PC-9 (cell line): ENCODE results near the gene SLC26A3. TPM values are rescaled to one million over a fixed set of nuclear protein-coding genes. Genes with fewer than 3 reads are reported as not detected.
A peak's percentile ranks its signal among the peaks of the same experiment; 100 is the strongest.

Experiments used
- BruUV-seq: library from RNA; stranded (reverse); fragments of 400-500 nt; replicated peaks from 2 replicates; lab custom pipeline; 2021; lab: Mats Ljungman, UMichigan
- CTCF ChIA-PET: fragments of 300-600 bp; sonication (Branson Sonifier 250); formaldehyde crosslinking; loops from one replicate; lab custom pipeline; 2022; ENCODE audit warnings: antibody characterized with exemption; lab: Charles Lee
- POLR2A ChIA-PET: fragments of 300-600 bp; sonication (Branson Sonifier 250); formaldehyde crosslinking; loops from one replicate; lab custom pipeline; 2022; ENCODE audit warnings: antibody characterized with exemption; ENCODE audit not compliant: unreplicated experiment; lab: Charles Lee
- DNase-seq, 2 experiments: peaks; one replicate each; pipeline versions ENCODE4 v3.0.0 to v3.0.0-alpha.2; 2015 to 2022; ENCODE audit warnings: mixed read lengths in 1 of 2
- H2AFZ ChIP-seq: fragments of 200-600 bp; sonication (generic); 2 replicates; pipeline ENCODE4 v1.8.1; 2017; ENCODE audit warnings: antibody characterized with exemption
- H3F3A ChIP-seq: fragments of 200-600 bp; sonication (generic); 2 replicates; pipeline ENCODE4 v1.8.1; 2017; ENCODE audit warnings: antibody characterized with exemption, mild to moderate bottlenecking, low read depth; ENCODE audit not compliant: insufficient read depth
- H3K27ac ChIP-seq: fragments of 200-600 bp; sonication (generic); 2 replicates; pipeline ENCODE4 v1.6.1; 2016; ENCODE audit warnings: mixed run types
- H3K27me3 ChIP-seq: fragments of 200-600 bp; sonication (generic); 2 replicates; pipeline ENCODE4 v1.6.1; 2016; ENCODE audit warnings: low read depth, mixed run types; ENCODE audit not compliant: insufficient read depth
- H3K36me3 ChIP-seq: fragments of 200-600 bp; sonication (generic); 2 replicates; pipeline ENCODE4 v1.6.1; 2016; ENCODE audit warnings: low read depth, mixed run types
- H3K4me1 ChIP-seq: fragments of 200-600 bp; sonication (generic); replicated peaks from 2 replicates; pipeline ENCODE4 v1.6.1; 2016; ENCODE audit warnings: mixed run types; ENCODE audit not compliant: insufficient read depth
- H3K4me2 ChIP-seq: fragments of 200-600 bp; sonication (generic); 2 replicates; pipeline ENCODE4 v1.6.1; 2017; ENCODE audit warnings: mixed run types
- H3K4me3 ChIP-seq: fragments of 200-600 bp; sonication (generic); 2 replicates; pipeline ENCODE4 v1.6.1; 2016; ENCODE audit warnings: mixed run types
- H3K79me2 ChIP-seq: fragments of 200-600 bp; sonication (generic); 2 replicates; pipeline ENCODE4 v1.6.1; 2017; ENCODE audit warnings: low read depth, mixed run types
- H3K9me2 ChIP-seq: fragments of 200-600 bp; sonication (generic); 2 replicates; pipeline ENCODE4 v1.8.1; 2017; ENCODE audit warnings: mild to moderate bottlenecking; ENCODE audit not compliant: insufficient read depth
- H3K9me3 ChIP-seq: fragments of 200-600 bp; sonication (generic); 2 replicates; pipeline ENCODE4 v1.8.1; 2016; ENCODE audit warnings: low read depth; ENCODE audit not compliant: insufficient read depth
- H4K20me1 ChIP-seq: fragments of 200-600 bp; sonication (generic); 2 replicates; pipeline ENCODE4 v1.8.1; 2017; ENCODE audit not compliant: insufficient read depth
- CTCF ChIP-seq: fragments of 200-600 bp; sonication (generic); conservative IDR thresholded peaks from 2 replicates; pipeline ENCODE4 v1.6.1; 2017; ENCODE audit warnings: mixed run types, antibody characterized with exemption, mild to moderate bottlenecking, moderate library complexity
- EZH2 ChIP-seq: fragments of 200-600 bp; sonication (generic); IDR thresholded peaks from 2 replicates; pipeline ENCODE4 v1.8.0; 2017; ENCODE audit warnings: antibody characterized with exemption, low read depth
- intact Hi-C: fragments of 100-400 bp; cut with micrococcal nuclease; formaldehyde crosslinking; loops from one replicate; pipeline ENCODE4 v1.10.0; 2022; ENCODE audit not compliant: unreplicated experiment
- total RNA-seq: library from RNA; stranded (reverse); gene quantifications from 2 replicates; pipeline ENCODE4 v1.2.3, GENCODE V29; 2021

The SLC26A3 gene
- total RNA-seq, 1 experiment from 2014 or later = not detected

- H3K9me3 ChIP-seq = no peaks in the 10 kb centered on the region
- H2AFZ ChIP-seq = no peak overlapping the region
- no peaks in the 10 kb centered on the region for H3K27me3 ChIP-seq
- ChIA-PET POLR2A (interaction anchor here (0.6 kb wide), 2 partner anchors 84 to 940 kb away, joined by 3 to 9 read pairs; no protein-coding TSS in a partner anchor), CTCF (interaction anchor here (0.6 to 1.5 kb wide), 4 partner anchors 12 to 261 kb away, joined by 3 to 4 read pairs (median 3); no protein-coding TSS in a partner anchor)
- no peaks in the 10 kb centered on the region for H3K36me3 ChIP-seq
- no peak overlapping the region for H3K4me2 ChIP-seq
- no peak for TF ChIP-seq EZH2
- TF ChIP-seq CTCF = peak; percentile 86
- H3K9me2 ChIP-seq = no peaks in the 10 kb centered on the region
- H3K27ac ChIP-seq = no peak overlapping the region
- no peaks in the 10 kb centered on the region for H3K4me1 ChIP-seq
- H3K4me3 ChIP-seq = no peak overlapping the region
- no peaks in the 10 kb centered on the region for H3F3A ChIP-seq
- H3K79me2 ChIP-seq = no peaks in the 10 kb centered on the region
- no TSS peak for BruUV-seq
- DNase-seq = peak; percentile 45 to 73
- intact Hi-C loops = loop anchor here (1.0 to 10.0 kb wide), 7 partner anchors 145 to 1550 kb away; partner anchors contain the start of gene BCAP29
- no peaks in the 10 kb centered on the region for H4K20me1 ChIP-seq
Measured at GRCh38 chr7:107725138-107725740, 77.8 kb downstream of the SLC26A3 start.

- intact Hi-C loops = loop anchor here (10.0 kb wide), 2 partner anchors 928 to 1548 kb away; no protein-coding TSS in a partner anchor
- Histone ChIP-seq H3K9me2 (no peaks in the 10 kb centered on the region), H3K79me2 (no peaks in the 10 kb centered on the region), H3K27ac (no peak overlapping the region), H2AFZ (no peak overlapping the region), H3K4me2 (no peak overlapping the region), H4K20me1 (no peaks in the 10 kb centered on the region), H3K27me3 (no peaks in the 10 kb centered on the region), H3K36me3 (no peaks in the 10 kb centered on the region), H3K4me3 (no peak overlapping the region), H3K4me1 (peaks cover 5% of the 10 kb centered on the region; the same call in 1 of the 2 replicates), H3F3A (no peaks in the 10 kb centered on the region), H3K9me3 (no peaks in the 10 kb centered on the region)
- TF ChIP-seq EZH2 = no peak
- TF ChIP-seq CTCF = no peak
- no TSS peak for BruUV-seq
- ChIA-PET CTCF (interaction anchor here (1.1 kb wide), 1 partner anchor 17 kb away, joined by 3 read pairs; no protein-coding TSS in a partner anchor), POLR2A (no interaction called here)
- no peak for DNase-seq
Measured at GRCh38 chr7:107723255-107723654, 79.8 kb downstream of the SLC26A3 start.

- H3K9me2 ChIP-seq = no peaks in the 10 kb centered on the region
- H2AFZ ChIP-seq = no peak overlapping the region
- ChIA-PET POLR2A (no interaction called here), CTCF (no interaction called here)
- TF ChIP-seq EZH2 (no peak), CTCF (no peak)
- H3K4me2 ChIP-seq = no peak overlapping the region
- H3K36me3 ChIP-seq = no peaks in the 10 kb centered on the region
- intact Hi-C loops = loop anchor here (10.0 kb wide), 2 partner anchors 926 to 1546 kb away; no protein-coding TSS in a partner anchor
- no TSS peak for BruUV-seq
- no peak overlapping the region for H3K4me3 ChIP-seq
- H3K4me1 ChIP-seq = peaks cover 9% of the 10 kb centered on the region; the same call in 1 of the 2 replicates
- no peaks in the 10 kb centered on the region for H3K27me3 ChIP-seq
- no peaks in the 10 kb centered on the region for H4K20me1 ChIP-seq
- H3K27ac ChIP-seq = no peak overlapping the region
- H3K79me2 ChIP-seq = no peaks in the 10 kb centered on the region
- DNase-seq = no peak
- no peaks in the 10 kb centered on the region for H3F3A ChIP-seq
- H3K9me3 ChIP-seq = no peaks in the 10 kb centered on the region
Measured at GRCh38 chr7:107721286-107721685, 81.7 kb downstream of the SLC26A3 start.
